ENCODE results near the gene IL1RL2.

The IL1RL2 gene

DNA sequence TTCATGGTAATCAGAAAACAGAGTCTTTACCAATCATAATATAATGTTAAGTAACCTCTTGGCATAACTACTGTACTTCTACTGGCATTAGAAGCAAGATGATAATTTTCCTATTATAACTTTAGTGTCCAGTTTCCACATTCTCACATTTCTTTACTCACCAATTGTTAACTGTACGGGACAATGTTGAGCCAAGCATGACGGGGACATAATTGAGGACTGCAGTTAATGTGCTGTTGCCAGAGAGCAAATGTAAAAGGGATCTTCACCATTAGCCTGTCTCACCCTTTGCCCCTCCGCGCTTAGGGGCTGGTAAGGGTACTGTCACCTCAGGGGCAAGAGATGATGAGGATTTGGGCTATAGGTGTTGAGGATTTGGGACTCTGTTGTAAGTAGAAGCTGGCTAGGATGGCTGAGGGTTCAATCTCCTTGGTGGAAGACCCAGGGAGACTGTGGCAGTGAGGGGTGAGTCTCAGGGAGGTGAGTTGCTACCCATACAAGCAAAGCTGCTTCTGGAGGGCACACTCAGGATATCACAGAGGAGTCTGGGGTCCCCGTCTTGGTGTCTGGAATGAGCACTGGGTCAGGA, 70.1 kb downstream of the IL1RL2 start:
- TF ChIP-seq SIN3A (IDR thresholded peaks at IDR 0.05; ENCODE audit: borderline replicate concordance, insufficient read depth, low read length), result no peak
- TF ChIP-seq, protein P1, sequence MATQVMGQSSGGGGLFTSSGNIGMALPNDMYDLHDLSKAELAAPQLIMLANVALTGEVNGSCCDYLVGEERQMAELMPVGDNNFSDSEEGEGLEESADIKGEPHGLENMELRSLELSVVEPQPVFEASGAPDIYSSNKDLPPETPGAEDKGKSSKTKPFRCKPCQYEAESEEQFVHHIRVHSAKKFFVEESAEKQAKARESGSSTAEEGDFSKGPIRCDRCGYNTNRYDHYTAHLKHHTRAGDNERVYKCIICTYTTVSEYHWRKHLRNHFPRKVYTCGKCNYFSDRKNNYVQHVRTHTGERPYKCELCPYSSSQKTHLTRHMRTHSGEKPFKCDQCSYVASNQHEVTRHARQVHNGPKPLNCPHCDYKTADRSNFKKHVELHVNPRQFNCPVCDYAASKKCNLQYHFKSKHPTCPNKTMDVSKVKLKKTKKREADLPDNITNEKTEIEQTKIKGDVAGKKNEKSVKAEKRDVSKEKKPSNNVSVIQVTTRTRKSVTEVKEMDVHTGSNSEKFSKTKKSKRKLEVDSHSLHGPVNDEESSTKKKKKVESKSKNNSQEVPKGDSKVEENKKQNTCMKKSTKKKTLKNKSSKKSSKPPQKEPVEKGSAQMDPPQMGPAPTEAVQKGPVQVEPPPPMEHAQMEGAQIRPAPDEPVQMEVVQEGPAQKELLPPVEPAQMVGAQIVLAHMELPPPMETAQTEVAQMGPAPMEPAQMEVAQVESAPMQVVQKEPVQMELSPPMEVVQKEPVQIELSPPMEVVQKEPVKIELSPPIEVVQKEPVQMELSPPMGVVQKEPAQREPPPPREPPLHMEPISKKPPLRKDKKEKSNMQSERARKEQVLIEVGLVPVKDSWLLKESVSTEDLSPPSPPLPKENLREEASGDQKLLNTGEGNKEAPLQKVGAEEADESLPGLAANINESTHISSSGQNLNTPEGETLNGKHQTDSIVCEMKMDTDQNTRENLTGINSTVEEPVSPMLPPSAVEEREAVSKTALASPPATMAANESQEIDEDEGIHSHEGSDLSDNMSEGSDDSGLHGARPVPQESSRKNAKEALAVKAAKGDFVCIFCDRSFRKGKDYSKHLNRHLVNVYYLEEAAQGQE (IDR thresholded peaks at IDR 0.05; ENCODE audit: insufficient read depth in 1 of 2, low read depth in 2 of 2, low read length in 2 of 2), result no peak
- TF ChIP-seq FOXP2 (optimal IDR thresholded peaks at IDR 0.05; ENCODE audit: borderline replicate concordance, extremely low read depth, extremely low read length, insufficient read depth), result no peak
- TF ChIP-seq POLR2AphosphoS5 (IDR thresholded peaks at IDR 0.05; ENCODE audit: low read depth, low read length), result no peak
- no peak for TF ChIP-seq TAF1 (IDR thresholded peaks at IDR 0.05; ENCODE audit: borderline replicate concordance, insufficient read depth, low read length)

DNA sequence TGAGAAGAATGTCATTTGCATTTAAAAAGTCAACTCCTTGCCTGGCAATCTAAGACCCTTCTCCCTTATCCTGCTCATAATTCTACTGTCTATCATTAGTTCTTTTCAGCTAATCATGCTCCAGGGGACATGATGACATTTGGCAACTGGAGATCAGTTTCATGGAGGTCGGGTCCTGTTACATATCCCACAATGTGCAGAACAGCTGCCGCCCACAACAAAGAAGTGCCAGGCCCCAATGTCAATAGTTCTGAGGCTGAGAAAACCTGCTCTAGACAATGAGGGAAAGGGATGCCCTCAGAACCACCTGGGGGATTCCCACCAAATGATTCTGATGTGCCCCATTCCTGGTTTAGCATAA, 71.2 kb downstream of the IL1RL2 start:
- TF ChIP-seq POLR2AphosphoS5 (IDR thresholded peaks at IDR 0.05; ENCODE audit: low read depth, low read length) (no peak), FOXP2 (optimal IDR thresholded peaks at IDR 0.05; ENCODE audit: borderline replicate concordance, extremely low read depth, extremely low read length, insufficient read depth) (no peak), TAF1 (IDR thresholded peaks at IDR 0.05; ENCODE audit: borderline replicate concordance, insufficient read depth, low read length) (no peak), SIN3A (IDR thresholded peaks at IDR 0.05; ENCODE audit: borderline replicate concordance, insufficient read depth, low read length) (no peak)
- TF ChIP-seq, protein P1 (IDR thresholded peaks at IDR 0.05; ENCODE audit: insufficient read depth in 1 of 2, low read depth in 2 of 2, low read length in 2 of 2), result no peak

DNA sequence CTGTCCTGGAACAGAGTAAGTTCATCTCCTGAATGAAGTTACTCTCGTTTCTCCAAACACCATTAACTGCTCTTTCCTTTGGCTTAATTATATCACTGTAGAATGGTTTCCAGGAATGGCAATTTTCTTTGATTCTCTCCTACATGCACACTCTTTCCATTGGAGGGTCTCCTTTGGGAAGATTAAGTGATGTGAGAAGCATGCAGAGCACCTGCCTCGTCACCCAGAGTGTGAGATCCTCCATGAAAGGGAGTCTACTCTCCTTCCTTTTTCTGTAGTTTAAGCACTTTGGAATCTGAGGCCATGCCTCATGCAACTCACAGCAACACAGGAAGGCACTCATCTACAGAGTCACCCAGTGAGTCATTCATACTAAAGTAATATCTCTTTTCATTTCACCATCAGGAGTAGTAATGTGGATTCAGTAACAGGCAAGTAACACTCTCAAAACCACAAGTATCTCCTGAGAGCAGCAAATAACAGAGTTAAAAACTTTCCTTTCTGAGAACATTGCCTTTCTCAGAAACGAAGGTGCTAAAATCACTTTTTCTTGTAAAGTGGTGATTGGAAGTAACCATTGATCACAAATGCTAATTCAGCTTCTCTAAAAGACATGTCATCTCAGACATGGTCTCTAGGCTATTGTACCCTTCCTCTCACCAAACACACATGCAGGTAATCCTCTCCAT, 71.7 kb downstream of the IL1RL2 start:
- TF ChIP-seq, protein P1 (IDR thresholded peaks at IDR 0.05; ENCODE audit: insufficient read depth in 1 of 2, low read depth in 2 of 2, low read length in 2 of 2), result no peak
- TF ChIP-seq FOXP2 (optimal IDR thresholded peaks at IDR 0.05; ENCODE audit: borderline replicate concordance, extremely low read depth, extremely low read length, insufficient read depth) (no peak), POLR2AphosphoS5 (IDR thresholded peaks at IDR 0.05; ENCODE audit: low read depth, low read length) (no peak), TAF1 (IDR thresholded peaks at IDR 0.05; ENCODE audit: borderline replicate concordance, insufficient read depth, low read length) (no peak)

DNA sequence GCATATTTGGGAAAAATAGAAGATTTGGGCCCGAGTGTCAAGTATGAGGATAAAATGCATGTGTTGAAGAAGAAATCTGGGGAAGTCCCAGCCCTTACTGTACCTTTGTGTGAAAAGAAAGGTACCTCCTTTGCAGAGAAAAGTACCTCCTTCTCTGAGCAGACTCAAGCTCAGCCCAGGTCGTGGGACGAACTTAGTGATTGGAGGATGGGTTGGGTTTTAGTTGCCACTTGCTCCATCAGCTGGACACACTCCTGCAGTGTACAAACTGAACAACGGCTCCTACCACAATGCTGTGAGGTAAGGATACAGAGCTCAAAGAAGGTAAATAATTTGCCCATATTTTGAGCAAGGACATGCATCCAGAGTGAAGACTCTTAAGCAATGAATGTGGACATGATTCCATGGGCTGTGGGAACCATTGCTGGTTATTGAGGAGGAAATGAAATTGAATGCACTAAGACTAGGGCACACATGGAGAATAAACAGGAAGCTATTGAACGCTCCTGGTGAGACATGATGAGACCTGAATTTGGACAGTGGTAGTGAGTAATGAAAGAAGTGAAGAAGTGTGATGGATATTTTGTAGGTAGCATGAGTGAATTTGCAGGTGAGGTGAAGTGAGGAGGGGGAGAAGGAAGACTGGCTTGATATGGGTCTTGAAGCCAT, 74.8 kb downstream of the IL1RL2 start:
- TF ChIP-seq SIN3A (IDR thresholded peaks at IDR 0.05; ENCODE audit: borderline replicate concordance, insufficient read depth, low read length) (no peak), POLR2AphosphoS5 (IDR thresholded peaks at IDR 0.05; ENCODE audit: low read depth, low read length) (no peak), FOXP2 (optimal IDR thresholded peaks at IDR 0.05; ENCODE audit: borderline replicate concordance, extremely low read depth, extremely low read length, insufficient read depth) (no peak), TAF1 (IDR thresholded peaks at IDR 0.05; ENCODE audit: borderline replicate concordance, insufficient read depth, low read length) (no peak)
- TF ChIP-seq, protein P1 (IDR thresholded peaks at IDR 0.05; ENCODE audit: insufficient read depth in 1 of 2, low read depth in 2 of 2, low read length in 2 of 2), result no peak

Measured in PFSK-1 (cell line).